Measurements from ENCODE around the gene CLRN3. TPM values are rescaled to one million over a fixed set of nuclear protein-coding genes. Genes with fewer than 3 reads are reported as not detected.

CLRN3 gene
- total and polyA plus RNA-seq, 2 donors (not counting 1 experiment from before 2014, with no cell fraction given) = not detected

GRCh38 chr10:127909716-127910463 is 17.1 kb upstream of the CLRN3 start:
- Histone ChIP-seq H3K27ac (ENCODE audit: low read length in 2 of 2) (no peak overlapping the region), H3K4me2 (replicated peaks; ENCODE audit: low read depth, low read length, poor library complexity, severe bottlenecking) (no peak overlapping the region), H3K36me3 (replicated peaks in 1 of 2; ENCODE audit: control extremely low read depth in 1 of 2, control insufficient read depth in 1 of 2, extremely low read depth in 1 of 2, insufficient read depth in 2 of 2, low read length in 1 of 2) (no peaks in the 10 kb centered on the region), H4K20me1 (ENCODE audit: control insufficient read depth, insufficient read depth, low read length, poor library complexity, severe bottlenecking) (no peaks in the 10 kb centered on the region), H3K9me3 (ENCODE audit: control extremely low read depth in 1 of 3, control insufficient read depth in 2 of 3, insufficient read depth in 1 of 3, low read length in 2 of 3) (no peaks in the 10 kb centered on the region), H3K4me1 (ENCODE audit: control insufficient read depth in 2 of 2, insufficient read depth in 2 of 2, low read length in 2 of 2) (peaks cover 8 to 9% of the 10 kb centered on the region in 2 donors), H2AFZ (ENCODE audit: insufficient read depth, low read depth, low read length, poor library complexity, severe bottlenecking) (no peak overlapping the region), H3K27me3 (replicated peaks in 1 of 4; ENCODE audit: control extremely low read depth in 1 of 4, control insufficient read depth in 3 of 4, insufficient read depth in 4 of 4, low read length in 3 of 4) (peaks cover 0 to 32% (median 12%) of the 10 kb centered on the region in 4 experiments), H3K4me3 (ENCODE audit: control extremely low read depth in 1 of 5, extremely low read depth in 1 of 5, insufficient read depth in 1 of 5, low read depth in 2 of 5, low read length in 4 of 5) (no peak overlapping the region), H3K79me2 (ENCODE audit: control insufficient read depth, insufficient read depth, low read length) (no peaks in the 10 kb centered on the region), H3K9ac (ENCODE audit: low read length) (no peak overlapping the region)
- ChIA-PET CTCF (interaction anchor here (1.1 kb wide), 1 partner anchor 159 kb away, joined by 3 read pairs; no protein-coding TSS in a partner anchor), POLR2A (no interaction called here)
- TF ChIP-seq EZH2 (IDR thresholded peaks at IDR 0.05; ENCODE audit: borderline replicate concordance, insufficient read depth, low read depth, low read length, poor library complexity, severe bottlenecking) (no peak), CTCF (IDR thresholded peaks at IDR 0.05) (no peak)
- Mint-ChIP-seq H3K4me1 (no peaks in the 10 kb centered on the region), H3K27ac (no peak overlapping the region), H3K4me3 (no peak overlapping the region), H3K27me3 (peaks cover 39% of the 10 kb centered on the region), H3K9me3 (ENCODE audit: insufficient read depth) (no peaks in the 10 kb centered on the region)
- intact Hi-C loops (cut with micrococcal nuclease) = no loop called here
- WGBS (ENCODE audit: insufficient coverage) = 100% methylated on average over 6 of the region's 7 CpGs
- no peak for DNase-seq
- ATAC-seq (ENCODE audit: low read depth) = no peak

- intact Hi-C loops (cut with micrococcal nuclease) = no loop called here
- Mint-ChIP-seq H3K27ac (no peak overlapping the region), H3K9me3 (ENCODE audit: insufficient read depth) (no peaks in the 10 kb centered on the region), H3K27me3 (peaks cover 45% of the 10 kb centered on the region), H3K4me3 (no peak overlapping the region), H3K4me1 (no peaks in the 10 kb centered on the region)
- H4K20me1 ChIP-seq (ENCODE audit: control insufficient read depth, insufficient read depth, low read length, poor library complexity, severe bottlenecking) = no peaks in the 10 kb centered on the region
- H3K4me2 ChIP-seq (replicated peaks; ENCODE audit: low read depth, low read length, poor library complexity, severe bottlenecking) = no peak overlapping the region
- no peak overlapping the region for H3K4me3 ChIP-seq (ENCODE audit: control extremely low read depth in 1 of 5, extremely low read depth in 1 of 5, insufficient read depth in 1 of 5, low read depth in 2 of 5, low read length in 4 of 5)
- H2AFZ ChIP-seq (ENCODE audit: insufficient read depth, low read depth, low read length, poor library complexity, severe bottlenecking) = no peak overlapping the region
- no peaks in the 10 kb centered on the region for H3K9me3 ChIP-seq (ENCODE audit: control extremely low read depth in 1 of 3, control insufficient read depth in 2 of 3, insufficient read depth in 1 of 3, low read length in 2 of 3)
- H3K27ac ChIP-seq (ENCODE audit: low read length in 2 of 2) = no peak overlapping the region
- H3K27me3 ChIP-seq (replicated peaks in 1 of 4; ENCODE audit: control extremely low read depth in 1 of 4, control insufficient read depth in 3 of 4, insufficient read depth in 4 of 4, low read length in 3 of 4) = peaks cover 0 to 30% (median 12%) of the 10 kb centered on the region in 4 experiments
- ATAC-seq (ENCODE audit: low read depth) = no peak
- H3K79me2 ChIP-seq (ENCODE audit: control insufficient read depth, insufficient read depth, low read length) = no peaks in the 10 kb centered on the region
- DNase-seq = no peak
- 79% methylated on average over 6 of the region's 8 CpGs for WGBS (ENCODE audit: insufficient coverage)
- no peak for TF ChIP-seq CTCF (IDR thresholded peaks at IDR 0.05)
- no peak for TF ChIP-seq EZH2 (IDR thresholded peaks at IDR 0.05; ENCODE audit: borderline replicate concordance, insufficient read depth, low read depth, low read length, poor library complexity, severe bottlenecking)
- ChIA-PET POLR2A (no interaction called here), CTCF (interaction anchor here (1.2 kb wide), 1 partner anchor 242 kb away, joined by 4 read pairs; no protein-coding TSS in a partner anchor)
- H3K9ac ChIP-seq (ENCODE audit: low read length) = no peak overlapping the region
- H3K36me3 ChIP-seq (replicated peaks in 1 of 2; ENCODE audit: control extremely low read depth in 1 of 2, control insufficient read depth in 1 of 2, extremely low read depth in 1 of 2, insufficient read depth in 2 of 2, low read length in 1 of 2) = no peaks in the 10 kb centered on the region
- H3K4me1 ChIP-seq (ENCODE audit: control insufficient read depth in 2 of 2, insufficient read depth in 2 of 2, low read length in 2 of 2) = peaks cover 8 to 9% of the 10 kb centered on the region in 2 donors
Measured at GRCh38 chr10:127908959-127909267, 16.2 kb upstream of the CLRN3 start.

Measured in B cell (primary cell).